ENCODE data around the gene LCE3C.

GRCh38 chr1:152630596-152630995, 30.6 kb downstream of the LCE3C start:
- TF ChIP-seq POLR2G (IDR thresholded peaks at IDR 0.05; ENCODE audit: low read depth, low read length) (no peak), ZNF785 (CRISPR knock-in tag; IDR thresholded peaks at IDR 0.05) (no peak), ZBTB11 (CRISPR knock-in tag; IDR thresholded peaks at IDR 0.05) (no peak), HDGF (IDR thresholded peaks at IDR 0.05) (no peak)

Data from K562 (cell line).